Coronary artery (tissue), 2 donors: ENCODE results near the gene SPPL2C.

Experiments used
- DNase-seq: peaks from one replicate; pipeline ENCODE4 v3.0.0-alpha.2; 2017; ENCODE audit warnings: low spot score
- H3K27ac ChIP-seq, 2 donors: fragments of 200-600 bp; sonication (generic); one replicate each; pipeline ENCODE4 v1.5.1; 2016 to 2019
- H3K4me3 ChIP-seq: fragments of 200-600 bp; sonication (generic); 2 replicates; pipeline ENCODE4 v1.5.1; 2016; ENCODE audit warnings: mild to moderate bottlenecking, moderate library complexity
- TF ChIP-seq, protein P1 (sequence below): fragments of 200-600 bp; sonication (generic); IDR thresholded peaks from one replicate; pipeline ENCODE4 v1.5.1; 2019; ENCODE audit warnings: antibody characterized with exemption

Gene SPPL2C

DNA sequence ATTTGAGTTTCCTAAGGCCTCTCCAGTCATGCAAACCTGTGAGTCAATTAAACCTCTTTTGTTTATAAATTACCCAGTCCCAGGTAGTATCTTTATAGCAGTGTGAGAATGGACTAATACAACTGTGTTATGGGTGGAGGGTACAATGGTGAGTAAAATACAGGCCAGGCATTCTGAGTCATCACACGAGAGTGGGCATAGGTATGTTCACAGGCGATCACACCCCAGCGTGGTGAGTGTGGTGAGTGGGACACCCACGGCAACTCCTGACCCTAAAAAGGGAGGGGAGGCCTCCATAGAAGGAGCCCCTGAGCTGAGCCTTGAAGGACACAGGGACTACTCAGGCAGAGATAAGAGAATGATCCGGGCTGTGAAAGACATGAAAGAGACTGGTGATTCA is 27.0 kb downstream of the SPPL2C start:
- no peak overlapping the region for H3K4me3 ChIP-seq
- DNase-seq: no peak
- no peak overlapping the region for H3K27ac ChIP-seq
- TF ChIP-seq, protein P1, sequence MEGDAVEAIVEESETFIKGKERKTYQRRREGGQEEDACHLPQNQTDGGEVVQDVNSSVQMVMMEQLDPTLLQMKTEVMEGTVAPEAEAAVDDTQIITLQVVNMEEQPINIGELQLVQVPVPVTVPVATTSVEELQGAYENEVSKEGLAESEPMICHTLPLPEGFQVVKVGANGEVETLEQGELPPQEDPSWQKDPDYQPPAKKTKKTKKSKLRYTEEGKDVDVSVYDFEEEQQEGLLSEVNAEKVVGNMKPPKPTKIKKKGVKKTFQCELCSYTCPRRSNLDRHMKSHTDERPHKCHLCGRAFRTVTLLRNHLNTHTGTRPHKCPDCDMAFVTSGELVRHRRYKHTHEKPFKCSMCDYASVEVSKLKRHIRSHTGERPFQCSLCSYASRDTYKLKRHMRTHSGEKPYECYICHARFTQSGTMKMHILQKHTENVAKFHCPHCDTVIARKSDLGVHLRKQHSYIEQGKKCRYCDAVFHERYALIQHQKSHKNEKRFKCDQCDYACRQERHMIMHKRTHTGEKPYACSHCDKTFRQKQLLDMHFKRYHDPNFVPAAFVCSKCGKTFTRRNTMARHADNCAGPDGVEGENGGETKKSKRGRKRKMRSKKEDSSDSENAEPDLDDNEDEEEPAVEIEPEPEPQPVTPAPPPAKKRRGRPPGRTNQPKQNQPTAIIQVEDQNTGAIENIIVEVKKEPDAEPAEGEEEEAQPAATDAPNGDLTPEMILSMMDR: no peak

DNA sequence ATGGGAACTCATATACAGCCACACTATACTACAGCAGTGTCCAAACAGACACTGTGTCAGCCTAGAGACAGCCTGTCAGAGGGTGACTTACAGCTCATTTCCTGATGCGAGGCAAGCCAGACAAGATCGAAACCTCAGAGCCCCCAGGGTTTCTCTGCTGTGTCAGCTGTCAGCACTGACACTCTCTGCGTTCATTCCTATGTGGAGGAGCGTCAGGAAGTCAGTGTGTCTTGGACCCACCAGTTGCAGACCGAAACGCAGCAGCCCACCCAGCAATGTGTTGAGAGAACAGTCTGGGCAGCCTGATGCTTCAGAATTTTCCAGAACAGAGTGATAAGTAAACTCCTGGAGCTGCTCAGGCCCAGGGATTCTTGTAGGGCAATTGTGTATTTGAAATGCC is 29.0 kb downstream of the SPPL2C start:
- H3K27ac ChIP-seq: no peak overlapping the region
- no peak for DNase-seq
- H3K4me3 ChIP-seq: no peak overlapping the region
- TF ChIP-seq, protein P1: no peak

- Histone ChIP-seq H3K27ac (no peak overlapping the region), H3K4me3 (no peak overlapping the region)
- no peak for DNase-seq
- TF ChIP-seq, protein P1: no peak
Observed at GRCh38 chr17:45874151-45874550, 29.5 kb downstream of the SPPL2C start.

- no peak overlapping the region for H3K27ac ChIP-seq
- TF ChIP-seq, protein P1: no peak
- DNase-seq: no peak
- H3K4me3 ChIP-seq: no peak overlapping the region
Observed at GRCh38 chr17:45876539-45876938, 31.9 kb downstream of the SPPL2C start.

DNA sequence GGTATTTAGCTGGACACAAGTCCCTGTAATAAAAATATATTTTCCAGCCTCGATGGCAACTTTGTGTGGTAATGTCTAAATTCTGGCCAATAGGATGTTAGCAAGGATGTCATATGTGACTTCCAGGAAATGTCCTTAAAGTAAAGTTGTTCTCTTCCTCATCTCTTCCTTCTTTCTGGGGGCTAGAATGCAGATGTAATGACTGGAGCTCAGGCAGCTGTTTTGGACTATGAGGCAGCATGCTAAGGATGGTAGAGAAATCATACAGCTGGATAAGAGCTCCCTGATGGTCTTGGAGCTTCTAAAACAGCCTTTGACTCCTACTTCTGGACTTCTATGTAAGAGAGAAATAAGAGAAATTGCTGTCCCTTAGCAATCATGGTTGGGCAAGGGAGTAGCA is 32.8 kb downstream of the SPPL2C start:
- Histone ChIP-seq H3K4me3 (no peak overlapping the region), H3K27ac (no peak overlapping the region)
- TF ChIP-seq, protein P1: no peak
- no peak for DNase-seq

DNA sequence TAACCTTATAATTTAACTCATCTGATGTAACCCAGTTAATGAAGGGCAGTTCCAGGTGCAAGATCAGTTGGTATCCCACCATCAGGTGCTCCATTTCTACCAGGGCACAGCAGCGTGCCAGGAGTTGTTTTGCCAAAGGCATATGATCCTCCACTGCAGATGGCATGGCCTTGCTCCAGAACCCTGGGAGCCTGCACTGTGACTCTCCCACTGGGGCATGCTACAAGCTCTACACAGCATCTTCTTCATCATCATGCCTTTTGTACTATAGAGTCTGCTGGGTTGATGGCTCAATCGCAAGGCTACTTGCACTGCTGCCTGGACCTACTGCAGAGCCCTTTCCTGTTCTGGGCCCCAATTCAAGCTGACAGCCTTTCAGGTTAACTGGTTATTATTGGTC is 38.4 kb downstream of the SPPL2C start:
- DNase-seq: no peak
- Histone ChIP-seq H3K27ac (no peak overlapping the region), H3K4me3 (no peak overlapping the region)
- TF ChIP-seq, protein P1: no peak

- H3K4me3 ChIP-seq: no peak overlapping the region
- no peak for DNase-seq
- H3K27ac ChIP-seq: no peak overlapping the region
- TF ChIP-seq, protein P1: no peak
Observed at GRCh38 chr17:45886852-45887251, 42.2 kb downstream of the SPPL2C start.
